ENCODE results near the gene STXBP4. TPM values are rescaled to one million over a fixed set of nuclear protein-coding genes. Genes with fewer than 3 reads are reported as not detected.

The STXBP4 gene
- total RNA-seq, 1 donor from 2014 or later = 12.6 TPM

DNA sequence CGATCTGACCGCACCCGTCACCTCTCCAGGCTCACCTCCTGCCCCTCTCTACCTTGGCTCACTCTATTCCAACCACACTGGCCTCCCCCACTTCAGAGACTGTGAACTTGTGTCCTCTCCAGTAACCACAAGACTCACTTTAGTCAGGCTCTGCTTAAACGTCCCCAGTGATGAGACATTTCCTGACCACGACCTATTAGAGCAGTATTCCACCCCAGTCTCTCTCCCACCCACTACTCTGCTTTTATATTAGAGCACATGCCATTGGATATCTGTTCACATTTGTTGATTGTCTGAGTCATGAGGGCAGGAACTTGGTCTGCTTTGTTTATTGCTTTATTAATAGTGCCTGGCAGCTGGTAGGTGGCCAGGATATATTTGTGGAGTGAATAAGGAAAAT is 20.2 kb upstream of the STXBP4 start:
- Mint-ChIP-seq H3K4me1 (ENCODE audit: low read depth, unreplicated experiment) (peaks cover 21% of the 10 kb centered on the region), H3K27ac (ENCODE audit: unreplicated experiment) (peak overlapping the region; percentile 36), H3K9me3 (ENCODE audit: unreplicated experiment) (no peaks in the 10 kb centered on the region), H3K36me3 (ENCODE audit: low read depth, unreplicated experiment) (peaks cover 10% of the 10 kb centered on the region), H3K27me3 (ENCODE audit: low read depth, unreplicated experiment) (no peaks in the 10 kb centered on the region), H3K4me3 (ENCODE audit: unreplicated experiment) (no peak overlapping the region)
- FAIRE-seq (peak; percentile 83), DNase-seq (ENCODE audit: low read depth) (peak; percentile 99)
- Histone ChIP-seq H2AFZ (ENCODE audit: low read depth, low read length) (no peak overlapping the region), H3K27me3 (ENCODE audit: insufficient read depth, low read length) (peaks cover 15% of the 10 kb centered on the region), H3K4me1 (ENCODE audit: insufficient read depth, low read length) (peaks cover 20% of the 10 kb centered on the region), H3K36me3 (ENCODE audit: insufficient read depth, low read length) (no peaks in the 10 kb centered on the region), H4K20me1 (ENCODE audit: insufficient read depth, low read length) (no peaks in the 10 kb centered on the region), H3K4me2 (ENCODE audit: low read length) (peak overlapping the region; percentile 45), H3K9ac (ENCODE audit: low read length) (no peak overlapping the region), H3K79me2 (ENCODE audit: insufficient read depth, low read length) (no peaks in the 10 kb centered on the region), H3K27ac (ENCODE audit: low read depth, low read length) (no peak overlapping the region), H3K4me3 (ENCODE audit: insufficient read depth, low read depth, low read length) (no peak overlapping the region), H3K9me3 (ENCODE audit: insufficient read depth, low read depth, low read length) (no peaks in the 10 kb centered on the region)
- TF ChIP-seq, protein P1, sequence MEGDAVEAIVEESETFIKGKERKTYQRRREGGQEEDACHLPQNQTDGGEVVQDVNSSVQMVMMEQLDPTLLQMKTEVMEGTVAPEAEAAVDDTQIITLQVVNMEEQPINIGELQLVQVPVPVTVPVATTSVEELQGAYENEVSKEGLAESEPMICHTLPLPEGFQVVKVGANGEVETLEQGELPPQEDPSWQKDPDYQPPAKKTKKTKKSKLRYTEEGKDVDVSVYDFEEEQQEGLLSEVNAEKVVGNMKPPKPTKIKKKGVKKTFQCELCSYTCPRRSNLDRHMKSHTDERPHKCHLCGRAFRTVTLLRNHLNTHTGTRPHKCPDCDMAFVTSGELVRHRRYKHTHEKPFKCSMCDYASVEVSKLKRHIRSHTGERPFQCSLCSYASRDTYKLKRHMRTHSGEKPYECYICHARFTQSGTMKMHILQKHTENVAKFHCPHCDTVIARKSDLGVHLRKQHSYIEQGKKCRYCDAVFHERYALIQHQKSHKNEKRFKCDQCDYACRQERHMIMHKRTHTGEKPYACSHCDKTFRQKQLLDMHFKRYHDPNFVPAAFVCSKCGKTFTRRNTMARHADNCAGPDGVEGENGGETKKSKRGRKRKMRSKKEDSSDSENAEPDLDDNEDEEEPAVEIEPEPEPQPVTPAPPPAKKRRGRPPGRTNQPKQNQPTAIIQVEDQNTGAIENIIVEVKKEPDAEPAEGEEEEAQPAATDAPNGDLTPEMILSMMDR (IDR thresholded peaks at IDR 0.05; ENCODE audit: insufficient read depth, low read depth, low read length) = no peak
- TF ChIP-seq EZH2 (IDR thresholded peaks at IDR 0.05; ENCODE audit: insufficient read depth, low read length) = no peak

DNA sequence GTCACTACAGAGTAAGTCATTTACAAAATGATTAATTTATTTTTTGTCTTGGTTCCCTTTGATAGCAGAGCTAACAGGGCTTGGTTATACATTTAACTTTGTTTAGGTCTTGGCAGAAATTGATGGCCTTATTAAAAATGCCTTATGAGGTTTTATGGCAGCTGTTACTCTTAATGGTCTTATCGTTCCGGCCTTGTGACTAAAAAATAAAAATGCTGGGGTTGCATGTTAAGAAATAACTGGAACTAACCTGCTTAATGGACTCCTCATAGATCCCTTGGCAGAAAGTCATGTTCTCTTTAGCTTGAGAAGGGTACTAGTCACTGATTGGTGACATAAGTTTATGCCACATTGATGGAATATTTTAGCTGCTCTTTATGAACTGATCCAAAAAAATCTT is 18.4 kb upstream of the STXBP4 start:
- TF ChIP-seq EZH2 (IDR thresholded peaks at IDR 0.05; ENCODE audit: insufficient read depth, low read length) = no peak
- TF ChIP-seq, protein P1 (IDR thresholded peaks at IDR 0.05; ENCODE audit: insufficient read depth, low read depth, low read length) = no peak
- Histone ChIP-seq H3K79me2 (ENCODE audit: insufficient read depth, low read length) (no peaks in the 10 kb centered on the region), H3K27me3 (ENCODE audit: insufficient read depth, low read length) (peaks cover 15% of the 10 kb centered on the region), H3K9me3 (ENCODE audit: insufficient read depth, low read depth, low read length) (no peaks in the 10 kb centered on the region), H3K4me1 (ENCODE audit: insufficient read depth, low read length) (peaks cover 15% of the 10 kb centered on the region), H3K4me2 (ENCODE audit: low read length) (no peak overlapping the region), H3K36me3 (ENCODE audit: insufficient read depth, low read length) (no peaks in the 10 kb centered on the region), H3K4me3 (ENCODE audit: insufficient read depth, low read depth, low read length) (no peak overlapping the region), H3K27ac (ENCODE audit: low read depth, low read length) (no peak overlapping the region), H4K20me1 (ENCODE audit: insufficient read depth, low read length) (peaks cover 4% of the 10 kb centered on the region), H3K9ac (ENCODE audit: low read length) (no peak overlapping the region), H2AFZ (ENCODE audit: low read depth, low read length) (no peak overlapping the region)
- FAIRE-seq (no peak), DNase-seq (ENCODE audit: low read depth) (no peak)
- peaks cover 14% of the 10 kb centered on the region for H3K36me3 Mint-ChIP-seq (ENCODE audit: low read depth, unreplicated experiment)
- no peaks in the 10 kb centered on the region for H3K9me3 Mint-ChIP-seq (ENCODE audit: unreplicated experiment)
- peaks cover 13% of the 10 kb centered on the region for H3K4me1 Mint-ChIP-seq (ENCODE audit: low read depth, unreplicated experiment)
- H3K27me3 Mint-ChIP-seq (ENCODE audit: low read depth, unreplicated experiment) = no peaks in the 10 kb centered on the region
- H3K4me3 Mint-ChIP-seq (ENCODE audit: unreplicated experiment) = no peak overlapping the region
- no peak overlapping the region for H3K27ac Mint-ChIP-seq (ENCODE audit: unreplicated experiment)

- H2AFZ ChIP-seq (ENCODE audit: low read depth, low read length) = no peak overlapping the region
- TF ChIP-seq, protein P1 (IDR thresholded peaks at IDR 0.05; ENCODE audit: insufficient read depth, low read depth, low read length) = no peak
- no peak for TF ChIP-seq EZH2 (IDR thresholded peaks at IDR 0.05; ENCODE audit: insufficient read depth, low read length)
- Mint-ChIP-seq H3K4me1 (ENCODE audit: low read depth, unreplicated experiment) (peaks cover 9% of the 10 kb centered on the region), H3K27ac (ENCODE audit: unreplicated experiment) (no peak overlapping the region), H3K9me3 (ENCODE audit: unreplicated experiment) (no peaks in the 10 kb centered on the region), H3K4me3 (ENCODE audit: unreplicated experiment) (no peak overlapping the region), H3K27me3 (ENCODE audit: low read depth, unreplicated experiment) (no peaks in the 10 kb centered on the region), H3K36me3 (ENCODE audit: low read depth, unreplicated experiment) (peaks cover 17% of the 10 kb centered on the region)
- no peak overlapping the region for H3K4me2 ChIP-seq (ENCODE audit: low read length)
- FAIRE-seq (no peak), DNase-seq (ENCODE audit: low read depth) (no peak)
- peaks cover 4% of the 10 kb centered on the region for H4K20me1 ChIP-seq (ENCODE audit: insufficient read depth, low read length)
- H3K4me3 ChIP-seq (ENCODE audit: insufficient read depth, low read depth, low read length) = no peak overlapping the region
- H3K9me3 ChIP-seq (ENCODE audit: insufficient read depth, low read depth, low read length) = no peaks in the 10 kb centered on the region
- H3K4me1 ChIP-seq (ENCODE audit: insufficient read depth, low read length) = peaks cover 12% of the 10 kb centered on the region
- H3K27me3 ChIP-seq (ENCODE audit: insufficient read depth, low read length) = peaks cover 8% of the 10 kb centered on the region
- H3K79me2 ChIP-seq (ENCODE audit: insufficient read depth, low read length) = no peaks in the 10 kb centered on the region
- H3K27ac ChIP-seq (ENCODE audit: low read depth, low read length) = no peak overlapping the region
- H3K9ac ChIP-seq (ENCODE audit: low read length) = no peak overlapping the region
- H3K36me3 ChIP-seq (ENCODE audit: insufficient read depth, low read length) = no peaks in the 10 kb centered on the region
Measured at GRCh38 chr17:54951286-54951685, 17.3 kb upstream of the STXBP4 start.
